Endothelial cell of hepatic sinusoid (primary cell): ENCODE measurements around the gene SMIM14.
"Not testable (repeated sequence)": the region's sequence is repeated elsewhere in the genome, so short reads cannot be mapped to it uniquely, and the experiment has no call there.

Source experiments
- in situ Hi-C: cut with HindIII; loops from 2 replicates; pipeline ENCODE4 v1.10.0; 2017; ENCODE audit warnings: low sequenced_read_pairs

Gene SMIM14

DNA sequence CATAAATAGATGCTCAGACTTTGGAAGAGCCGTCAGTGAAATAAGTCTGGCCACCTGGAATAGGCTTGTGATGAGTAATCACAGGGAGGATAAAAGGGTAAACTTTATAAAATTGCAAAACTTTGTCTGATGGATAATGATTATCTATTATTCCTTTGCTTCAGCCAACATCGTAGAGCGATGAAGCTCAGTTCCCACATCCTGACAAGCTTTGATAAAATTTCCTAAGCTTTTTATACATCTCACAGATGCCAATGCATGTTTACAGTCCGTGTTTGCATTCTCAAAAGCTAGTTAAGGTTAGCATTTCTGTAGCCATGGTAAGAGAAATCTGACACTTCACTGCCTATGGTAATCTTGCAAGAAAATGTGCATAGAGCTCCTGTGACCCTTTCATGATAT is 96.1 kb downstream of the SMIM14 start:
- in situ Hi-C loops: no loop called here

DNA sequence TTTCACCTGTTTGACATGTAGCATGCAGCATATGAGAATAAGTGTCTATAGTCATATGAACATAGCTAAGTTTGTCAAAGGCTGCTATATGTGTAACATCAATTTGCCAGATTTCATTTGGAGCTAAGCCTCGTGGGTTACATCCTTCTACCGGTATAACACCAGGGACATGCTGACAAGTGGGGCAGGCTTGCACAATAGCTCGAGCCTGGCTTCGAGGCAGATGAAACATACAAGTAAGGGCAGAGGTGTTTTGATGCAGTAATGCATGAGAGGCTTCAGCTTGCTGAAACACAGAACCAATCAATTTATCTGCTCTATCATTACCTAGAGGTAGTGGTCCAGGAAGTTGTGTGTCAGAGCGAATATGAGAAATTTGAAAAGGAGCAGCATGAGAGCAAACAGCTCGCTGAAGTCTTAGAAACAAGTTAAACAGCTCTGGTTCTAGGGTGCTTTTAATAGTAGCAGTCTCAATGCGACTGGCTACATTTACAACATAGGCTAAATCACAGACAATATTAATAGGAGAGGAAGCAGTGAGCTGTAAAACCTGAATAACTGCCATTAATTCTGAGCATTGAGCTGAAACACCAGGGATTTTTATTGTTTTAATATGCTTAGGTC is 96.6 kb downstream of the SMIM14 start:
- in situ Hi-C loops: no loop called here

DNA sequence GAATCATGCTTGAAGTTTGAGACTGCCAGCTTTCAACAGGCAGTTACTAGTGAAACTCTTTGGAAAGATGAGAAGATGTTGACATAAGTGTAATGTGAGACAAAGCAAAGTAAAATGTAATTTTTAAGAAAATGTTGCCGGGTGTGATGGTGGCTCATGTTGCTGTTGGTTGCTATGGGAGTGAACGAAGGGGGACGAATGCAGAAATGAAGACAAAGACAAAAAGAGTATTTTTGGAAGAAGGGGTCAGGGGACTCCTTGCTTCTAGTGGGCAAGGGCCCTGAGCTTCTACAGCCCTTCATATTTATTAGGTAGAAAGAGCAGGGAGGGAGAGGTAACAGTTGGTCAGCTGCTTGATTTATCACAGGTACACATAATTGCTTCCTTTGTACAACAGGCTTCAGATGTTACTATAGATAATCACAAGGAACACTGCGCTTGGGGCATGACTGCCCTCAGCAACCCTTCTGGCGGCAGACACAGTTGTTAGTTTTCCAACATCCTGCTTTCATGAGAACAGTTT is 99.5 kb downstream of the SMIM14 start:
- in situ Hi-C loops: no loop called here

DNA sequence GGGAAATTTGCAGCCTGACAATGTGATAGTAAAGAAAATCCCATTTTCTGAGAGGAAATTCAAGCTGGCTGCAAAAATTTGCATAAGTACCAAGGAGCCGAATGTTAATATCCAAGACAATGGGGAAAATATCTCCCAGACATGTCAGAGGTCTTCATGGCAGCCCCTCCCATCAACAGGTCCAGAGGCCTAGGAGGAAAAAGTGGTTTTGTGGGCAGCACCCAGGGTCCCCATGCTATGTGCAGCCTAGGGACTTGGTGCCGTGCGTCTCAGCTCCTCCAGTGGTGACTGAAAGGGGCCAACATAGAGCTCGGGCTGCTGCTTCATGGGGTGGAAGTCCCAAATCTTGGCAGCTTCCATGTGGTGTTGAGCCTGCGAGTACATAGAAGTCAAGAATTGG is 105.1 kb downstream of the SMIM14 start:
- in situ Hi-C loops: no loop called here

DNA sequence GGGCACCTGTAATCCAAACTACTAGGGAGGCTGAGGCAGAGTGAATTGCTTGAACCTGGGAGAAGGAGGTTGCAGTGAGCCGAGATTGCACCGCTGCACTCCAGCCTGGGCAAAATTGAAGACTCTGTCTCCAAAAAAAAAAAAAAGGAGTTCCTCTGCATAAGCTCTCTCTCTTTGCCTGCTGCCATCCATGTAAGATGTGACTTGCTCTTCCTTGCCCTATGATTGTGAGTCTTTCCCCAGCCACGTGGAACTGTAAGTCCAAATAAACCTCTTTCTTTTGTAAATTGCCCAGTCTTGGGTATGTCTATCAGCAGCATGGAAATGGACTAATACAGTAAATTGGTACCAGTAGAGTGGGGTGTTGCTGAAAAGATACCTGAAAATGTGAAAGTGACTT is 106.4 kb downstream of the SMIM14 start:
- in situ Hi-C loops: not testable (repeated sequence)

DNA sequence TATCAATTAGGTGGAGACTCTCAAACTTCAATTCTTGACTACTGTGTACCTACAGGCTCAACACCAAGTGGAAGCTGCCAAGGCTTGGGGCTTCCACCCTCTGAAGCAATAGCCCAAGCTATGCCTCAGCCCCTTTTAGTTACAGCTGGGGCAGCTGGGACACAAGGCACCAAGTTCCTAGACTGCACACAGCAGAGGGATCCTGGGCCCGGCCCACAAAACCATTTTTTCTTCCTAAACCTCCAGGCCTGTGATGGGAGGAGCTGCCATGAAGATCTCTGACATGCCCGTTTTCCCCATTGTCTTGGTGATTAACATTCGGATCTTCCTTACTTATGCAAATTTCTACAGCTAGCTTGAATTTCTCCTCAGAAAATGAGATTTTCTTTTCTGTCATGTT is 108.0 kb downstream of the SMIM14 start:
- in situ Hi-C loops: no loop called here

DNA sequence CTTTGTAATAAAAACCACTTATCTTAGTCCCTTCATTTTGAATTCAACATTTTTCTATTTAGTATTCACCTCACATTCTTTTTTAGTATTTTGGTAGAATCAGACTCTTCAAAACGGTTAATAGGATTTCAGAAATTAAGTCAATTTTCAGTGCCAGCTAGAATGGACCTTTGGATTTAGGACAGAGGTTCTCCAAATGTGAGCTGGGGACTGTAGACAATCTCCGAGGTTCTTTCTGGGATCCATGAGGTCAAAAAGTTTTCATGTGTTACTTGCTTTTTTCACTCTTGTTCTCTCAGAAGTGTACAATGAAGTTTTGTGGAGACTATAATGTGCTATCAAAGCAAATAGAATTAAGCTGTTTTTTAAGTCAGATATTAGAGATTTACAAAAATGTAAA is 109.1 kb downstream of the SMIM14 start:
- in situ Hi-C loops: no loop called here

DNA sequence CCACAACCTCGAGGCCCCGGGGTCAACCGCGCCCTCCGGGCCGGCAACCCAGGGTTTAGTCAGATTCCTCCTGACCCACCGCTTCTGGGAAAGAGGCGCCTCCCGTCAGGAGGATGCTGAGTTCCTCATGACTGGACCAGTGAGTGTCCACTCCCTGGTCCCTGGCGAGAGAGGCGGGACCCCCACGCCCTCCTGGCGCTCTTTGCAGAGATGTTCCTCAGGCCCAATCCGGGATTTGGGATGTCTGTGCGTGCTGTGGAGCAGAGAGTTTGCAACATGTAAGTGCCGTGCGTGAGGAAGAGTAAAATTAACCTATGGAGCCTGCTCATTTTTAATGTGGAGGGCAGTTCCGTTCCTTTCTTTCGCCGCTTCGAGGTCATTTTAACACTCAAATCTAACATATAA is 110.6 kb downstream of the SMIM14 start:
- in situ Hi-C loops: no loop called here

DNA sequence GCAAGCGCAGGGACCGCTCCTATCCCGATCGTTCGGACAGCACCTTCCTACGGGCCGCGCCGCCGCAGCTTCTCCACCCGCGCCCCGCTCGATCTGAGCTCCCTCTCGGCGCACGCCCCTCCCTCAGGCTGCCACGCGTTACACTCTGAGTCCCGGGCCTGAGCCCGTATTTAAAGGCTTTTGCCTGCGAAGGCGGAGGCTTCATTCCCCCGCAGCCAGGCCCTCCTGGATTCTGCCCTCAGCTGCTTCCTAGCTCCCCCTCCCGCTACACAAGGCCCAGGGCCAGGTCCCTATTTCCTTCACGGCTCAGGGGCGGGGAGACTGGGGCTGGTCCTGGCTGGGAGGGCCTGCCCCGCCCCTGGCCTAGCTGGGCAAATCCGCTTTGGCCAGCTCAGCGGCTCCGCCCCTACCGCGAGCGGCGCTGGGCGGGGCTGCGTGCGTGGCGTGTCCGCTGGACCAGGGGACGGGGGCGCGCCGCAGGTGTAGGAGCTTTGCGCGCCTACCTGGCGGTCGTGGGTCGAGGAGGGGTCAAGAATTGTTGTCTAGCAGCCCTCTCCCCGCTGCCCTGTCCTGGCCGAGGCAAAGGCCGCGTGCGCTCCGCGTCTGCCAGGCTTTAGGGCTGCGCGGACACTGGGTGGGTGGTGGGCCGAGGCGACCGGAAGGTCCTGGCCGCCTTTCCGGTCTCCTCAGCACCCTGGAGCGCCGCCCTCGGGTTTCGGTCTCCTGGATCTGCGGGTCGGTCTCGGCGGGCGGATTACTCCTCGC is 111.2 kb downstream of the SMIM14 start, which contains the start of gene UGDH:
Gene UGDH, minus strand, starts transcription at position 144 of the 765 bp plus-strand sequence. CDS start 5,927 bp downstream, outside the sequence.
- in situ Hi-C loops: no loop called here

DNA sequence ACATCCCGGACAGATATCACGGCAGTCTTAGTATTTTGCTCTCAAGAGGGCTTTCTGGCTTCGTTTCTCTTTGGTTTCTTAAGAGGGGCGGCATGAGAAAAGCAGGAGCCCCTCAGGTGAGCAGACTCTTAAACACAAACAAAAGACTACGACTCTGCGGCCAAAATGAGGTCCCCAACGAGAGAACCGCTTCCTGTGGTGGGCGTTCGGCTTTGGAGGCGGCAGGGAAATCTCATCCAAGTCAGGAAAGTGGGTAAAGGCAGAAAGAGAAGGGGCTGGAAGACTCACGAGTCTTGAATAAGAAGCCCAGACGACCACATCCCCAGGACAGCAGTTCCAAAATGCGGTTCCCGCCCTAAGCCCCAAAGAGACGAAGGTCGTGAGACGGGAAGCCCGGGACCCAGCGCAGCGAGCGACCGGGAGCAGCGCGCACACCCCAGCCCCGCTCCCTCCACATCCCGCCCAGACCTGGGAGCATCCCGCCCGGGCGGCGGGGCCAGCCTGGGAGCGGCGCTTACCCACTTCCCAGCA is 111.8 kb downstream of the SMIM14 start:
- in situ Hi-C loops: no loop called here

DNA sequence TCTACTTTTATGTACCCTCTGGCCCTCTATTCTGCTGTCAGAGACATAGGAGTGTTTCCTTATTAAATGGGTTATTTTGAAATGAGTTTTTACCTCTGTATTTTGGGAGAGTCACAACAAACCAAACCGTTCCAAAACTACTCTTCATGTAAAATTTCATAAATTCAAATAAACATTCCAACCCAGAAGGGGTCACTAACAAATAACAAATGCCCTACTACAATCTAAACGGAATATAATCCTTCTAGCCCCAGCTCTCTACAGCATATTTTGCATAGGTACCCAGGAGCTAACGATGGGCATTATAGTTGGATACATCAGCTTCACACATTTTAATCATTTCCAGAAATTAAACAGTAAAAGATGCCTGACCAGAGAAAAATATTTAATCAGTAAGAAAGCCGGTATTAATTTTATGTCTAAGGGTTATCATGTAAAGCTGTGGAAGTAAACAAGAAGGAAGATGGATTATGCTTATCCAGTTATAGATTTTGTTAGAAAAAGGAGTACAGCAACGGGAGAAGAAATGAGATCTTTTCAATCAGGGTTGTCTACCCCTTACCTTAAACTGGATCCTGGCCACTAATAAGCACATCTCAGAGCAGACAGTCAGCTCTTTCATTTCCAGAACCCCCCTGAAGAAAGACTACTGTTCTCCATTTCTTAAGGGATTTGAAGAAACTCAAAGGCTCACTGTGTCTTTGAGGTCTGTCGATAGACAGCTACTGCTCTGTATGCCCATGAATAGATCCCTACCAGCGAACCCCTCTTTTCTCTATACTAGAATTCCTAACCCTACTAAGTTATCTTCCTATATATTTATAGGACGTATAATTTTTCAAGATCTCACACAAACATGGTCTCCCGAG is 112.6 kb downstream of the SMIM14 start:
- in situ Hi-C loops: no loop called here

DNA sequence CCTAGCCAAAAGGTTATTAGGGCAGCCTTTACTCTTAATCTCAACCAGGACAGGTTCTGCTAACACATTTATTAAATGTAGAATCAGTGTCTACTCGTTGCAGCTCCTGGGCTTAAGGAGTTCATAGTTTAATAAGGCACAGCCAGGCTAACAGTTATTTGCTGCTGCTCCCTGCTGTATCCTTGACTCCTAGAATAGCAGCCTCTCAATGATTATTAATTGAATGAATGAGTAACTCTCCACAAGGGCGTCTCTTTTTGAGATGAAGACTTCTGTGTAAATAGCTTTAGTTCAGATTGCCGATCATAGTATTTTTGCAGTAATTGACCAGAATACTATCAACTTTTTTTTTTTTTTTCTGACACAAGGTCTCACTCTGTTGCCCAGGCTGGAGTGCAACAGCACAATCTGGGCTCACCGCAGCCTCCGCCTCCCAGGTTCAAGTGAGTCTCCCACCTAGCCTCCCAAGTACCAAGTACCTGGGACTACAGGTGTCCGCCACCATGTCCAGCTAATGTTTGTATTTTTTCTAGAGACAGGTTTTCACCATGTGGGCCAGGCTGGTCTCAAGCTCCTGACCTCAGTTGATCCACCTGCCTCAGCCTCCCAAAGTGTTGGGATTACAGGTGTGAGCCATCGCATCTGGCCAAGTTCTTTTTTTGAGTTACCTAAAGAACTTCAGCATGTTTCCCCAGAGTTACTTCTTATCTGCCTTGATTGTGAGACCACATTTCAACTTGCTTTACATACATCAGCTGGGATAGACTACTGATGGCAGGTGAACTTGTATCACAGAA is 114.3 kb downstream of the SMIM14 start:
- in situ Hi-C loops: no loop called here

DNA sequence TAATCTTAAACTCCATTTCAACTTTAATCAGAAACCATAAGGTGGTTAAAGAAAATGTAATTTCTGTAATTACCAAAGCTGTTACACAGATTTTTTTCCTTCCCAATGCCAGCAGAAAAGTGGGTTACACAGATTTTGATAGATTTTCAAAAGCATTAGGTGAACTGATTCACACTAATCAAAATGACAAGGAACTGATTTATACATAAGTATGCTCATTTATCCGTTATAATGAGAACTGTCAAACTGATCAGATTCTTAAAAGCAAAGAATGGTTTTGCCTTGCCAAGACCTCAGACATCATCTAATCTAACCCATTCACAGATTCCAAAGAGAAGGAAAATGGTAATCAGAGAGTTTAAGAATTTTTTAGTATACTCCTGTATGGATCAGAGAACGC is 116.6 kb downstream of the SMIM14 start:
- in situ Hi-C loops: no loop called here

DNA sequence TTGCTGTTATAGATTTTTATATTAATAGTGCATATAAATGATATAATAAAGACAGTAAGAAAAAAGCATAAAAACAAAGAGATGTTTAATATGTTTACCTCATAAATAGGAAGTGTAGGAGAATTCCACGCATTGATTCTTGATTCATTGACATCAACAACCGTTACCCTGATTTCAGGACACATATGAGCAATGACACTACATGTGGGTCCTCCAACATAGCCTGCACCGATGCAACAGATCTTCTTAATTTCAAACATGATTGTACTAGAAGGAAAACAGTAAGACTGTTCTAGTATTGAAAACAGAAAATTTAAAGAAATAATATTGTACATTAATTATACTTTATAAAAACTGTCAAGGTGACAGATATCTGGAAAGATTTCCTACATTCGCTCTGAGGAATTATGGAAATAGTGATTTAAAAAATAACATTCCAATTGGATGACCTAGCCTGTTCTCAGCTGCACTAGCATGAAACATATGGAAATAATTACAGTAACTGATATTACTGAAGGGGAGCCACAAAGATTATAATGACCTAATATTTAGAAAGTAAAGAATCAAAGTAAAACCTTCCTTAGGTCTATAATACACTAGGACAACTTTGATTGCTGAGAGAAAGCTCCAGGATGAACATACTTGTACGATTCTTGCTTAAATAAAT is 117.3 kb downstream of the SMIM14 start:
- in situ Hi-C loops: no loop called here

DNA sequence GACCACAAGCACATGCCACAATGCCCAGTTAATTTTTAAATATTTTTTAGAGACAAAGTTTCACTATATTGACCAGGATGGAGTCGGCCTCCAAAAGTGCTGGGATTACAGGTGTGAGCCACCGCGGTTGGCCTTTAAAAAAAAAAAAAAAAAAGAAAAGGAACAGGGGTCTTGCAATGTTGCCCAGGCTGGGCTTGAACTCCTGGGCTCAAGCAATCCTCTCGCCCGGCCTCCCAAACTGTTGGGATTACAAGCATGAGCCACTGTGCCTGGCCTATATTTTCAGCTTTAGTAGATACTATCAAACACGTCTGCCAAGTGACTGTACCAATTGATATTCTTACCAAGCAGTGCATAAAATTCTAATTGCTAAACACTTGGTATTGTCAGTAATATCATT is 120.2 kb downstream of the SMIM14 start:
- in situ Hi-C loops: no loop called here

DNA sequence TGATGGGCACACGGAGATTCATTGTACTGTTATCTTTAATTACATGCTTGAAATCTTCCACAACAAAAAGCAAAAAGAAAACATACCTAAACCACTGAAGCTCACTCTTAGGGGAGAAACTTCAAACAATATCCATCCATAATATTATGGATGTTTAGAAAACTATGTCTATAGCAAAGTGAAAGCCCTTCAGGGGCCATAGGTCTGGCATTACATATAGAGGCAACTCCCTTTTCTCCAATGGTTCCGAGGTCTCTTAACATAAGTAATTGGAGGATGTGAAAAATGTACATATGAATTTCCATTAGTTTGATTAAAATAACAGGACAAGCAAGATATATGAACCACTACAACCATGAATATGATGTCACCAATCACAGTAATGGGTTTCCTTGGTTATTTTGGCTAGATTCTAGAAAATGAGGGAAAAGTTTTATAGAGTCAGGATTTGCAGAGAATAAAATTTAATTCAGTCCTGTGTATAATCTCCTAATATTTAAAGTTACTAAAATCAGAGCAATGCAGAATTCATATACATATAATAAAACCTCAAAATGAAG is 122.2 kb downstream of the SMIM14 start:
- in situ Hi-C loops: no loop called here

DNA sequence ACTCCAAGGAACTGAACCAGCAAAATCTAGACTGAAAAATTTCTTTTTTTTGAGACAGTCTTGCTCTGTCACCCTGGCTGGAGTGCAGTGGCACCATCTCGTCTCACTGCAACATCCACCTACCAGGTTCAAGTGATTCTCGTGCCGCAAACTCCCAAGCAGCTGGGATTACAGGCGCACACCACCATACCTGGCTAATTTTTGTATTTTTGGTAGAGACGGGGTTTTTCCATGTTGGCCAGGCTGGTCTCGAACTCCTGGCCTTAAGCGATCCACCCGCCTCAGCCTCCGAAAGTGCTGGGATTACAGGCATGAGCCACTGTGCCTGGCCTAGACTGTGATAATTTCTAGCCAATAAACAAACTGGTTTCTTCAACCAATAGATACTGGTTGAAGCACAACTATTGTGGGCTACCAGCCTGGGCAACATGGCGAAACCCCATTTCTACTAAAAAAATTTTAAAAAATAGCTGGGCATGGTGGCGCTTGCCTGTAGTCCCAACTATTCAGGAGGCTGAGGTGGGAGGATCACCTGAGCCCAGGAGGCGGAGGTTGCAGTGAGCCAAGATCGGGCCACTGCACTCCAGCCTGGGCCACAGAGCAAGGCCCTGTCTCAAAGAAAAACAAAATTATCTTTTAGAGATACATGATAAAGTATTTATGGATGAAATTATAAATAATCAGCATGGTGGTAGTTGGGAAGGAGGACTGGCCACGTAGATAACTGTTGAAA is 122.8 kb downstream of the SMIM14 start:
- in situ Hi-C loops: not testable (repeated sequence)

DNA sequence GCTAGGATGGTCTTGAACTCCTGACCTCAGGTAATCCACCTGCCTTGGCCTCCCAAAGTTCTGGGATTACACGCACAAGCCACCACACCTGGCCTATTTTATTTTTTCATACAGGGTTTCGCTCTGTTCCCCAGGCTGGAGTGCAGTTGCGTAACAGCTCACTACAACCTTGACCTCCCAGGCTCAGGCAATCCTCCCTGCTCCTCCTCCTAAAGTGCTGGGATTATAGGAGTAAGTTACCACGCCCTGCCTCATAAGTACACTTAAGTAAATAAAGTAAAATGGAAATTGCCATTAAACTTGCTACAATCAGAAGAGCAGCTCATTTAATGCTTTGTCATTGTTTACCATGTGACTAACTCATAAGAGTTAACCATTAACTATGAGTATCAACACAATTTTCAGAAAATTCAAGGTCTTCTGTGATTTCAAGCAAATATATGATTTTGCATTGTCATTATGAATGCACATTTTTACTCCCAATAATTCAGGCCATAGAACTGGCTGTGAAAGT is 123.7 kb downstream of the SMIM14 start:
- in situ Hi-C loops: no loop called here

DNA sequence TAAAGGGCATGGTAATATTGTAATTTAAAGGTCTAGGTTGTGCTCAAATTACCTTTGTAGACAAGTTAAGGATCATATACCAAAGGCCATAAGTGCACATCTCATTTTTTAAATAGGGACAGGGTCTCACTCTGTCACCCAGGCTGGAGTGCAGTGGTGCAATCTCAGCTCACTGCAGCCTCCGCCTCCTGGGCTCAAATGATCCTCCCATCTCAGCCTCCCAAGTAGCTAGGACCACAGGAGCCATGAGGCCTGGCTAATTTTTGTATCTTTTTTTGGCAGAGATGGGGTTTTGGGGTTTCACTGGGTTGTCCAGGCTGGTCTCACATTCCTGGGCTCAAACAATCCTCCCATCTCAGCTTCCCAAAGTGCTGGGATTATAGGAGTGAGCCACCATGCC is 124.4 kb downstream of the SMIM14 start:
- in situ Hi-C loops: not testable (repeated sequence)
